ENCODE data around the gene MIA2.

- TF ChIP-seq CTCF (IDR thresholded peaks at IDR 0.05) = no peak
- no peak for TF ChIP-seq EZH2 (IDR thresholded peaks at IDR 0.05; ENCODE audit: borderline replicate concordance, insufficient read depth, low read depth, low read length, poor library complexity, severe bottlenecking)
Measured at GRCh38 chr14:39435241-39435640, 201.5 kb downstream of the MIA2 start.
